GM19193 (cell line): ENCODE results near the gene CENPP.

ENCODE experiments used
- POLR2A ChIP-seq: IDR thresholded peaks from 4 replicates; pipeline ENCODE4 v1.6.1; 2011; ENCODE audit not compliant: insufficient read depth, insufficient read length; ENCODE audit errors: extremely low read depth

The CENPP gene

DNA sequence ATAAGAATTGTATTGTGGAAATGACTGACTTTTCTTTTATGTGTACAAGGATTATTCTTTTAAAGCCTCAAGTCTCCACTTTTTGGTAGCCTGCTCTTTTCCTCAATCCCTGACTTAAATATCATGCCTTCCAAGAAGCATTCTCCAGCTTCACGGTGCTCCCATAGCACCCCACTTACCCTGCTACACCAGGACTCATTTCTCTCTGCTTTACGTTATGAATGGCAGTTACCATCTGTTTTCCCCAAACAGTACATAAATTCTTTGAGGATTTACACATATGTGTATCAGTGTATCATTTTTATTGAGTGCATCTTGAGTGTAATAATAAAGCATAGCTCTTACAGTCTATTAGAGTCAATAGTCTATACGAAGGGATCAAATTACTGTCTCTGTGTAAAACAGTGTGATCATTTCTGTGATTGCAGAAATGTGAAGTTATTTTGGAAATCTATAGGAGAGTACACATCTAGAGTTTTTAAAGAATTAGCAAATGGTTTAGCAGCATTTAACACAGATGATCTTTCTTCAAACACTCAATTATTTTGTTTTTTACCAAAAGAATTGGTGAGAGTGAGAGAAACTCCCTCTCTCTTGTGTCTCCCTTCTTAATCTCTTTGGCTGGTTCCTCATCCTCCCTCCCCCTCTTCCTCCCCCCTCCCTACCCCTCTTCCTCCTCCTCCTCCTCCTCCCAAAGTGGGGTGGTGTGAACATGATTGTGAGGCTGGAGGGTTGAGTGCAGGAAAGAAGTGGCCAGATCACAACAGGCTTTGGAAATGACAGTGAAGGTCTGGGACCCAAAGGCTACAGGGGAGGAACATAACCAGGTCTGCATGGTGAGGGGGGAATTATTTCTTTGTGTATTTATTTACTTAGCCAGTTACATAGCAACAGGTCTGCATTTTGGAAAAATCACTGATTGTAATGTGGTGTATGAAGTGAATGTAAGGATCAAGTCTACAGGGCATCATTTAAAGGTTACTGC is 237.7 kb downstream of the CENPP start:
- no peak for TF ChIP-seq POLR2A

DNA sequence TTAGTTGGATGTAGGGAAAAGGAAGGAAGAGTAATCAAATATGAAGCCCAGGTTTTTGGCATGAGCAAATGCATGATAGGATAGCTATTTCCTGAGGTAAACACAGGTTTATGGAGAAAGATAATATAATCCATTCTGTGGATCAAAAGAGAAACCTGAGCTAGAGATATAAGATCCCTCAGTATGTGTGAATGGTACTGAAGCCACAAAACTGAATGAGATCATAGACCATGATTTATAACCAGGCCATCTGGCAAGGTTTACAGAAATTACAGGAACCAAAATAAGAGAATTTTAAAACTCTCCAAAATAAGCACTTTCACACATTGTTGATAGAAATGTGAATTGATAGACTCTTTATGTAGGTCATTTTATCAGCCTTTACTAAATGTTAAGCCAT is 238.8 kb downstream of the CENPP start:
- no peak for TF ChIP-seq POLR2A

DNA sequence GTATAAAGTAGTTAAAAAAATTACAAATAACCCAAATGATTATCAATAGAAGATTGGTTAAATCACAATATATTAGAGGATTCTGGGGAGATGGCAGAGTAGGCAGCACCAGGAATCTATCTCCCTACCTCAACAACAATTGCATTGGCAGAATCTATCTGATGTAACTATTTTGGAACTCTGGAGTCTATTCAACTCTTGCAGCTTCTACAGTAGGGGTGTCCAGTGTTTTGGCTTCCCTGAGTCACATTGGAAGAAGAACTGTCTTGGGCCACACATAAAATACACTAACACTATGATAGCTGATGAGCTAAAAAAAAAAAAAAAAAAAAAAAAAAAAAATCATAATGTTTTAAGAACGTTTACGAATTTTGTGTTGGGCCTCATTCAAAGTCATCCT is 239.2 kb downstream of the CENPP start:
- no peak for TF ChIP-seq POLR2A

DNA sequence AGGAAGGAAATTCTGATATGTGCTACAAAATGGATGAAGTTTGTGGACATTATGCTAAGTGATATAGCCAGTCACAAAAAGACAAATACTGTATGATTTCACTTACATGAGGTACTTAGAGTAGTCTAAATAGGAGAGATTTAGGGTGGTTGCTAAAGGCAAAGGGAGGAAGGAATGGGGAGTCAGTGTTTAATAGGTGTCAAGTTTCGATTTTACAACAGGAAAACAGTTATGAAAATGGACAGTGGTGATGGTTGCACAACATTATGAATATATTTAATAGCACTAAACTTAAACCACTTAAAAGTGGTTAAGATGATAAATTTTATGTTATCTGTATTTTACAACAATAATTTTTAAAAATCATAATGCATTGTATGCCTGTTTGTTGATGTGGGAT is 250.4 kb downstream of the CENPP start:
- TF ChIP-seq POLR2A, result no peak

DNA sequence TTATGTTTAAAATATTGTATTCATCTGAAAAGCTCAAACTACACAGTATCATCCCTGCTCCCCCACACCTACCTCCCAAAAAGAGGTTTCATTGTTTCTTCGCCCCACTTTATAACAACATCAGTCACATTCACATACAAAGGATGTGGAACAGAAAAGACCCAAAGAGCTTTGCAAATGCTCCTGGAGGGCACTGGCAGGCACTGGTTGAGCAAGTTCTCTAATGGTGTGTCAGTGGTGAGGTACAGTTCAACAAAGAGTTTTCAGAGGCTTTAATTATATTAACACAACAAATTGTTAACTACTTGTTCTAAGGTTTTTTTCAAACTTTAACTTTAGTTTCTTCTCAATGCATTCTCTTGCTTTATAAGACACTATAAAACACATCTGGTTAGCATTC is 264.2 kb downstream of the CENPP start:
- no peak for TF ChIP-seq POLR2A

DNA sequence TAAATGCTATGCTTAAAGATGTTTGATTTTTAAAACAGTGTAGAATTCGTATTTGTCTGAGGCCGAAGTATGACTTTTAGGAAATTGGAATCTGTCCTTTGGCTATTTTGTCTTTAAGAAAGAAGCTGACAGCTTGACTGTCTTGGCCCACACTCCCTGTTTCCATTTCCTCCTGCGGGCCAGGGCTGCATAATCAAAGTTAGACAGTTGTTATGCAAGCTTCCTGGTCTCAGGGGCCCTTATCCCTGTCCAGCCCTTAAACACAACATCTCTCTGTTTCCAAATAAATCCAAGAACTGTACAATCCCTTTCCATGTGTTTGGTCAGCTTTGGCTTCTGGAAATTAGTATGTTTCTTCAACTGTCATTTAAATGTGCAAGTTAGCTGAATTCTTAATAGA is 264.6 kb downstream of the CENPP start:
- TF ChIP-seq POLR2A, result no peak

DNA sequence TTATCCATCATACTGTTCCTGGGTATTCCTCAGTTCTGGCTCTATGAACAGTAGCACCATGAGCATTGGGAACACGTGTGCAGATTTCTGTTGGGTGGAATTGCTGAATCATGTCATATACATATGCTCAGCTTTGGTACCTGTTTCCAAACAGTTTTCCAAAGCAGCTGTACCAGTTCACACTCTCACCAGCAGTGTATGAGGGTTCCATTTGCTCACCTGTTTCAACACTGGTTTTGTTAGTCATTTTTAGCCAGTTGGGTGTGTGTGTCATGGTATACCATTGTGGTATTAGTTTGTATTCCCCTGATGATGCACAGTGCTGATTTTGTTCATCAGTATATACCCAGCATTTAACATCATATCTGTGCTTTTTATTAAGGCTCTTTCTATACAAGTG is 266.8 kb downstream of the CENPP start:
- TF ChIP-seq POLR2A, result no peak

DNA sequence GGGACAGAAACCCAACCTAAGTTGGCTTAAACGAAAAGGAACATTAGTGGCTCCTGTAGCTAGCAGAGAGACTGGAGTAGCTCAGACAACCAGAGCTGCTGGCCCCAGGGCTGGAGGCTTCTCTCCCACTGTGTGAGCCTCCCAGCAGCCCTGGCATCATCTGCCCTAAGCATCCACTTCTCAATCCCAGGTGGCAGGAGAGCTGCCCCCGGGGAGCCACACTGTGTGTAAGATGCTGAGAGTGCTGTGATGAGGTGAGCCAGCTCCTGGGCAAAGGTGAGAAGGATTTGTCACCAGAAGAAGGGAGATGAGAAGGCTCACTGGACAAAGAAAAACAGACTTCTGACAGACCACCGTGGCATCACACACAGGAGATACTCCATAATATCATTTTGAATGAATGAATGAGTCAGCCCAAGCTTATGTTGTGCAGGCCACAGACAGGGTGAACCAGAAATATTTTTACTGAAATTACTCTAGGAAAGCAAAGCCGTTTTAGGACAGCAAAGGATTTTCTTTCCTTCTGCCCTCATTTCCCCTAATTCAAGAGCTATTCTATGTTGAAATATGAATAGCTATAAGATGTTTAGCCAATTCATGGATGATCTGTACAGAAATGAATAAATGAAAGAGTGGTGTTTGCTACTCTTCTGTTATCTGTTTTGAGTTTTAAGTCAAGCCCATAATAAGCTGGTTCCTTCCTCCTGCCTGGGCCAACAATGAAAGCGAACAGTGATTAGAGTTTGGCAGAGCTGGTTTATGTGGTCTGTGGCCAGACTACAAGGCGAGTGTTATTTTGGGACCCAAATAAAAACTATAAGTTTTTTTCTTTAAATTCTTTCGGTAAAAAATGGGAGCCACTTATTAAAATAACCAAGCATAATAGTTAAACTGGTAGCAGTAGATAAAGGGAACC is 267.5 kb downstream of the CENPP start:
- no peak for TF ChIP-seq POLR2A

DNA sequence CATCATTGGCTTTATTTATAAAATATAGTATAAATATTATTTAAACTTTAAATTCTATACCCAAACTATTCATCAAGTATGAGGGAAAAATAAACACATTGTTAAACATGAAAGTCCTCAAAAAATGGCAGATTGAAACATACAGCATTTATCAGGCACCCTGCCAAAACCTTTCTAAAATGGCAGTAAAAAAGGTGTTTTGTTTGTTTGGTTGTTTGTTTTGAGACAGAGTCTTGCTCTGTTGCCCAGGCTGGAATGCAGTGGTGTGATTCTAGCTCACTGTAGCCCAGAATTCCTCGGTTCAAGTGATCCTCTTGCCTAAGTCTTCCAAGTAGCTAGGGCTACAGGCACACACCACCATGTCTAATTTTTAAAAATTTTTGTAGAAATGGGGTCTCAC is 270.2 kb downstream of the CENPP start:
- TF ChIP-seq POLR2A, result no peak

DNA sequence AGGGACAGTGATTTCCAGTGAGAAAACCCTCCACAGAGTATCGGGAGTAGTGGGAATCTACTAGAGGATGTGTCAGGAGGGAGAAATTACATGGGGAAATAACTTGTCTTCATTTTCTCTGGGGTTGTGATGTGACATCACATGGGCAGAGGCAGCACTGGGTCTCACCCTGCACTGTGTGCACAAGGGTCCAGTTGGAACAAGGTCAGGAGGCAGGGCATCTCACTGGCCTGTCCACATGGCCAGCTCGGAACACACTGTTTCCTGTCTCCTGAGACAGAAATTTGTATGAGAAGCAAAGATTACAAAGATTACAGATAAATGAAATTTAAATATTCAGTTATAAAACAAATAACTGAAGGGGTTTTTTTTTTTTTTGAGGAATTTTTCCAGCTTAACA is 272.6 kb downstream of the CENPP start:
- no peak for TF ChIP-seq POLR2A

DNA sequence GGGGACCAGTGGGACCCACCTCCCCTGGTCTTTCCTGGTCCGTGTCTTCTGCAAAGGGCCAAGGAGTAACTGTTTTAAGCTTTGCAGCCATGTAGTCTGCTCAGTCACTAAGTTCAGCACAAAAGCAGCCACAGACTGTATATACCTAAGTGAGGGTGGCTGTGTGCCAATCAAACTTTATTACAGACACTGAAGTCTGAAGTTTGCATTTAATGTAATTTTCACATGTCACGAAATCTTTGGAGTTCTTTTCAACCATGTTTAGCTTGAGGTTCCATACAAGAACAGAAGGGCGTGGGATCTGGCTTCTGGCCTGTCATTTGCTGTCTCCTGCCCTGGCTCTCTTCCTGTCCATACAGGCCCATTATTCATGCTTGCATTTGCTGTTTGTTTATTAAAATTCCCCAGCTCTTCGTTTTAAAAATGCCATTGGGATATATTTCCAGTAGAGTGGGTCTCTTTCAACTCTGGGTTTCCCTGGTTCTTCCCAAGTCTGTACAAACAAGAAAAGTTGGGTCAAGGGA is 274.2 kb downstream of the CENPP start:
- TF ChIP-seq POLR2A, result no peak

DNA sequence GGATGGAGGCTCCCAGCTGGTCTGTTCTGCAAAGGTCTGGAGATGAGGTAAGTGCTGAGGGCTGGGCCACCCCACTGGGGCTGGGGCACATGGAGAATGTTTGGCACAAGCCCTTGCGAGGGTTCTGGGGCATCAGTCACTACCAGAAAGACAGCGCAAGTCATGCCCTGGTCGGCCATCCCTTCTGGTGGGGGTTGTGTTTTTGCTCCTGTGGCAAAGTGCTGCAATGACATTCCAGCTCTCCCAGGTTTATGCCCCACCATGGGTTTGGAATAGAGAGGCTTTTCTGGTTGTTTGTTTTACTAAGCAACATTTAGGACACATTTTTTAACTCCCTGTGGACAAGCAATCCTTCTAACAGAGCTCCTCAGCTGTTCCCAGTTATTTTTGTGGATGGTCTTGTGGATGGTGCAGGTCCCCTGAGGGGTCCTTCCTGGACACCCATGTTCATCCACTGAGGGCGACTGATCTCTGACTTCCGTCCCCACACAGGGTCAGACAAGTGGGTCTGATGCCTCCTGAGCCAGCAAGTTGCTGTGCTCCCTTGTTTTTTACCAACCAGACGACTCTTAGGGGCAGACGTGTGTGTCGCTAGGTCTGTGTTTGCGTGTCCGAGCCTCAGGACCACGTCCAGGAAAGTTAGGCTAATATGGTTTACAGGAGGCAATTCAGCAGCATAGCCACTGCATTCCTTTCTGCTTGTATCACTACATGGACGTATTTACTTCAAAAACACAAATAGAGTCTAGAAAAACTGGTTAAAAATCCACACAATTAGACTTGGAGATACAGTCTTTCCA is 274.9 kb downstream of the CENPP start:
- TF ChIP-seq POLR2A, result no peak

DNA sequence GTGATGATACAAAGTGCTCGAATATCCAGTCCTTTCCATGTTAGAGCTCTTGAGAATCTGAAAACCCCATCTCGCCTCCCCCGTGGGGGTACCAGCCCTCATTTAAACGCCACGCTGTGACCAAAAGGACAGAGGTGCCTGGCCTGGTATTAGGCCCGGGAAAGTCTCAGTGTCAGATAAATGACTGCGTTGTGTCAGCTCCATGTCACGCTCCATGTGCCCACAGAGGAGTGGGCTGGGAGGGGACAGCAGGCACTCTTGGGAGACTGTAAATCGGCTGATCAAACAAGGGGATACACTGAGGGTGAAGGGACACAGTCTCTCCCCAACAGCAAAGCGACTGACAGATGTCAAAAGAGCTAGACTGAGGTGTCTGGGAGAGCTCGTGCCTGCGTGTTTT is 275.7 kb downstream of the CENPP start:
- TF ChIP-seq POLR2A, result no peak

DNA sequence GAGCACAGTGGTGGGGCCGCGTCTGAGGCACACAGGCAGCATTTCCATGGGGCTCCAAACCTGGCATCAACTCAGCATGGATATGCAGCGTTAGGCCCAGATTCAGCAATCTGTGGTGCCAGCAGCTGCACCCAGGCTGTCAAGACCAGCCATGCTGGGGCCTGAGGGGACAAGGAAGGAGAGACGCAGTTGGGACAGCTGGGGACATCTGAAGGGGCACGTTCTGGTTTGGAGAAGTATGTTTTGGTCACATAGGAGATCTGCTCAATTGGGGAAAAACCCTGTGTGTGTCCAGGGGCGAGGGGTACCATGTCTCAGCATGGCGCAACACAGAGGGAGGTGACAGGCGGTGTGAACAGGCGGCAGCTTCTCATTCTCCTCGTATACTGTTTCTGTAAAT is 276.7 kb downstream of the CENPP start:
- no peak for TF ChIP-seq POLR2A
